ENCODE data around the gene EGFLAM.

The EGFLAM gene

DNA sequence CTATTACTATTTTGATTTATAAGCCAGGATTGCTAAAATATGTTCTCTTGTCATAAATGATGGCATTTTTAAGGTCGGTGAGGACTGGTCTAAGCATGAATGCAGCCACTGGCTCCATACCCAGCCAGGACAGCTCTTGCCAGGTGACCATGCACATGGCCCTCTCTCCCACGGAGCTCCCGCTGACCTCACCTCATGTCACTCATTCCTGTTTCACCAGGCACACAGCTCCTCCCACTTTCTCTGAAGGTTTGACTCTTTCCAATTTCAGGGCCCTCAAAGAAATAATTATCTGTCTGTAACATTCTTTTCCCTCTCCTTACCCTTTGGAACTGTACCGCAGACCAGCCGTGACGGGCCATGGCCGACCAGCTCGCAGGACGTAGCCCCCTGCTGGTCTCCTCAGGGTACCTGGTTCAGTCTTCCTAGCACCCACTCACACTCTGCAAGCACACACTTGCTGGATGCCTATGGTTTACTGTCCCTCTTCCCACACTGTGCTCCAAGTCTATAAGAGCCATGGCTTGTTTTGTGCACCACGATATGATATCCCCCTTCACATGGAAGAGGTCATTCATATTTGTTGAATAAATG is 225.5 kb downstream of the EGFLAM start:
- no peak for DNase-seq

DNA sequence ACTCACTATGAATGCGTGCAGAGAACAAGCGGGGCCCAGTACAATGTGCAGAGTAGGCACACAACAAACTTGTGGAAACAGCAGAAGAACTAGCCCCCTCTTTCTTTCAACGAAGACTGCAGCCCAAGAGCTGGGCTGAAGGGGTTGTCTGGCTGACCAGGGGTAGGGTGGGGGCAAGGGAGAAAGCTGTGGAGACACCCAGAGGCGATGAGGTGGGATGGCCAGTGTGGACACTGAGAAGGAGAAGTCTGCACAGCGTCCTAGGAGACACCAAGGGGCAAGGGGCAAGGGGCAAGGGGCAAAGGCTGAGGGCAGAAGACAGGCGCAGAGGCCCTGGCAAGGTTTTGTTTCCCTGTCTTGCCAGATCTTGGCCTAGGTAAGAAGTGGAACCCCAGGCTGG is 235.8 kb downstream of the EGFLAM start:
- DNase-seq: no peak

DNA sequence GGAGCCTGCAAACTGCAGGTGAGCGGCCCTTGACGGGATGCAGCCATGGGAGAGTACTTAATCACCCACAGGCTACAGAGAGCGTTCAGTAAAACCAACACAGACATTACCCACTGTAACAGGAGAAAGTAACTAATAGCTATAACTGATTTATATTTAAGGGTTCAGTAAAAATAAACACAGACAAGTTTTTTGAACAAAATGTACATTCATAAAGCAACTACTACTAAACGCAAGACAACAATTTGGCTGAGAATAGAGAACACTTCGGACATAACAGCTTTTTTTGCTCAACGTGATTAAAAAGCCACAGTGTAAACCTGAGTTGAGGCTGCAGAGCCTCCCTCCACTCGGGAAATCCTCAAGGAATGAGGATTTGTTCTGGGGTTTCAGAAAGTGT is 236.4 kb downstream of the EGFLAM start:
- no peak for DNase-seq

DNA sequence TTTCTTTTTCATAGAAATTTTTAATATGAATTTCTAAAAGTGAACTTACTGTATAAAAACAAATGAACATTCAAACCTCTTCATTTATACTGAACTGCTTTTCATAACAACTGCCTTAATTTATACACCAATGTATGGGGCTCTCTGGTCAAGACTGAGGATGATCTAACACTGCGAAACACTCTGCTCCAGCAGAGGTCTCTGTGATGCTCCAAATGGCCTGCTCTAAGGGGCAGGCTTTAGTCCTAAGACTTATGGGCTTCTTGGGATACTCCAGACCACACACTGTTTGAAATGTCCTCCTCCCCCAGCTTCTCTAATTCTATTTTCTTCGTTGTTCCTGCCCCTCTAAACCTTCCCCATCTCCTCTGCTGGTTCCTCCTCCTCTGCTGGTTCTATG is 239.6 kb downstream of the EGFLAM start:
- DNase-seq: no peak

DNA sequence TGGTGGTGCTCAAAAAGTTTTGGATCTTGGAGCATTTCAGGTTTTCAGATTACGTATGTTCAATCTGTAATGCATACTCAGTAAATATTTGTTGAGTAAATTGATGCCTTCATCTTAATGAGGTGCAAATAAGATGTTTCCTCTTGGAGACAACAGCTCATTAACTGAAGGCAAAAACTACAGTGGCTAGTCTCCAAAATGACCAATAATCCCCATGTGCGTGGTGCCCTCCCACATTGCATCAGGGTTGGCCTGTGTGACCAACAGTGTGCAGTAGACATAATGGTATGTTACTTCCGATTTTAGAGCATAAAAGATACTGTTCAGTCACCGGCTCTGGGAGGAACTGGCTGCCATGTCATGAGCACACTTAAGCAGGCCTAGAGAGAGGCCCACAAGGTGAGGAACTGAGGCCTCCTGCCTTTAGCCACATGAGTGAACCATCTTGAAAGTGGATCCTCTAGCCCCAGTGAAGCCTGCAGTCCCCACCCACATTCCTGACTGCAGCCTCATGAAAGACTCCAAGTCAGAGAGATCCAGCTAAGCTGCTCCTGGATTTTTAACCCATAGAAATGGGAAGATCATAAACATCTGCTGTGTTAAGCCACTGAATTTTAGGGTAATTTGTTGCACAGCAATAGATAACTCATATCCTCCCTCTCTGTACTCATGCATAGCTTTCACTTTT is 242.4 kb downstream of the EGFLAM start:
- DNase-seq: peak; percentile 2

DNA sequence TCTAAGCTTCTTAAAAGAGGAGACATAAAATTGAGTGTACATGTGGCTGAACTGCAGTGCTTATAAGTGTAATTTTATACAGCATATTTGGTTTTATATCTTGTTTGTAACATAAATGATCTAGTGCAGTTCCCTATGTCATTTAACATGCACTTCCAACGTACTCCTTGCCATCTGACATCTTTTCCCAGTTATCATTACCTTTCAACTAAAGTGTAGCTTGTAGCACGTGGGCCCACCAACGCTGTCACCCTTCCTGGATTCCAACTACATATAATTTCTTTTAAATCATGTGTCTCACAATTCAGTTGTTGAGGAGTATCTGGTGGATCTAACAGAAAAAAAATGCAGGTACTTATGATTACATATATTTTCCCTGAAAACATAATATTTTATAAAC is 247.9 kb downstream of the EGFLAM start:
- DNase-seq: no peak

DNA sequence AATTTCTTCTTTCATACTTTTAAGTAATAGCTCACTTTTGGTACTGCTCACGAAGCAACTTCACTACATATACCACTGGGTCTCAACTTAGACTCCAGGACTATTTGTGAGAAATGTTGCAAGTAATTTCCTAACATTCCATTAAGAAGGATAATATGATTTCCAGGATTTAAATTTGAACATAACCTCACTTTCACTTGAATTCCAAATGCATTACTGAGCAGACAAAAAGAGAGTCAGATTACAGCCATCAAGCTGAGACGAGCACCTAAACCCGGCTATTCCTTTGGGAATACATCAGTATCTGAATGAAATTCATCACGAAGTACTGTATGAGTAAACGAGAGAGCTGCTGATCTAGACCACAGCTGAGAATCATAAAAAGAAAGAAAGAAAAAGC is 250.8 kb downstream of the EGFLAM start:
- peak; percentile 11 for DNase-seq

Measured in kidney glomerular epithelial cell (primary cell).